WERI-Rb-1 (cell line): ENCODE results near the gene CNN3.
"Not testable (repeated sequence)": the region's sequence is repeated elsewhere in the genome, so short reads cannot be mapped to it uniquely, and the experiment has no call there.

Experiments
- DNase-seq: peaks from one replicate; pipeline ENCODE4 v3.0.0-alpha.2; 2020
- H3K27ac ChIP-seq: fragments of 250-450 bp; sonication (Bioruptor Pico); 2 replicates; pipeline ENCODE4 v1.5.1; 2020; ENCODE audit warnings: mild to moderate bottlenecking, moderate library complexity
- H3K27me3 ChIP-seq: fragments of 250-450 bp; sonication (Bioruptor Pico); 2 replicates; pipeline ENCODE4 v1.5.1; 2021; ENCODE audit warnings: mild to moderate bottlenecking, low read depth, moderate library complexity; ENCODE audit not compliant: insufficient read depth, severe bottlenecking
- H3K36me3 ChIP-seq: fragments of 250-450 bp; sonication (Bioruptor Pico); 2 replicates; pipeline ENCODE4 v1.5.1; 2020; ENCODE audit warnings: mild to moderate bottlenecking, moderate library complexity
- H3K4me3 ChIP-seq: 2 replicates; pipeline ENCODE4 v1.5.1; 2011; ENCODE audit warnings: low read depth, mild to moderate bottlenecking, control low read depth, low read length
- H3K9me3 ChIP-seq: fragments of 250-450 bp; sonication (Bioruptor Pico); 2 replicates; pipeline ENCODE4 v1.5.1; 2021; ENCODE audit warnings: mild to moderate bottlenecking, moderate library complexity; ENCODE audit not compliant: severe bottlenecking
- TF ChIP-seq, protein P1 (sequence below): IDR thresholded peaks from 2 replicates; pipeline ENCODE4 v1.5.1; 2011; ENCODE audit warnings: low read depth, mild to moderate bottlenecking, control low read depth, inconsistent platforms, low read length

The CNN3 gene

GRCh38 chr1:94946886-94947285, 20.0 kb upstream of the CNN3 start:
- no peak overlapping the region for H3K27ac ChIP-seq
- H3K27me3 ChIP-seq, result no peaks in the 10 kb centered on the region
- H3K4me3 ChIP-seq, result no peak overlapping the region
- no peaks in the 10 kb centered on the region for H3K9me3 ChIP-seq
- TF ChIP-seq, protein P1, sequence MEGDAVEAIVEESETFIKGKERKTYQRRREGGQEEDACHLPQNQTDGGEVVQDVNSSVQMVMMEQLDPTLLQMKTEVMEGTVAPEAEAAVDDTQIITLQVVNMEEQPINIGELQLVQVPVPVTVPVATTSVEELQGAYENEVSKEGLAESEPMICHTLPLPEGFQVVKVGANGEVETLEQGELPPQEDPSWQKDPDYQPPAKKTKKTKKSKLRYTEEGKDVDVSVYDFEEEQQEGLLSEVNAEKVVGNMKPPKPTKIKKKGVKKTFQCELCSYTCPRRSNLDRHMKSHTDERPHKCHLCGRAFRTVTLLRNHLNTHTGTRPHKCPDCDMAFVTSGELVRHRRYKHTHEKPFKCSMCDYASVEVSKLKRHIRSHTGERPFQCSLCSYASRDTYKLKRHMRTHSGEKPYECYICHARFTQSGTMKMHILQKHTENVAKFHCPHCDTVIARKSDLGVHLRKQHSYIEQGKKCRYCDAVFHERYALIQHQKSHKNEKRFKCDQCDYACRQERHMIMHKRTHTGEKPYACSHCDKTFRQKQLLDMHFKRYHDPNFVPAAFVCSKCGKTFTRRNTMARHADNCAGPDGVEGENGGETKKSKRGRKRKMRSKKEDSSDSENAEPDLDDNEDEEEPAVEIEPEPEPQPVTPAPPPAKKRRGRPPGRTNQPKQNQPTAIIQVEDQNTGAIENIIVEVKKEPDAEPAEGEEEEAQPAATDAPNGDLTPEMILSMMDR, result no peak
- no peak for DNase-seq
- H3K36me3 ChIP-seq, result no peaks in the 10 kb centered on the region

DNA sequence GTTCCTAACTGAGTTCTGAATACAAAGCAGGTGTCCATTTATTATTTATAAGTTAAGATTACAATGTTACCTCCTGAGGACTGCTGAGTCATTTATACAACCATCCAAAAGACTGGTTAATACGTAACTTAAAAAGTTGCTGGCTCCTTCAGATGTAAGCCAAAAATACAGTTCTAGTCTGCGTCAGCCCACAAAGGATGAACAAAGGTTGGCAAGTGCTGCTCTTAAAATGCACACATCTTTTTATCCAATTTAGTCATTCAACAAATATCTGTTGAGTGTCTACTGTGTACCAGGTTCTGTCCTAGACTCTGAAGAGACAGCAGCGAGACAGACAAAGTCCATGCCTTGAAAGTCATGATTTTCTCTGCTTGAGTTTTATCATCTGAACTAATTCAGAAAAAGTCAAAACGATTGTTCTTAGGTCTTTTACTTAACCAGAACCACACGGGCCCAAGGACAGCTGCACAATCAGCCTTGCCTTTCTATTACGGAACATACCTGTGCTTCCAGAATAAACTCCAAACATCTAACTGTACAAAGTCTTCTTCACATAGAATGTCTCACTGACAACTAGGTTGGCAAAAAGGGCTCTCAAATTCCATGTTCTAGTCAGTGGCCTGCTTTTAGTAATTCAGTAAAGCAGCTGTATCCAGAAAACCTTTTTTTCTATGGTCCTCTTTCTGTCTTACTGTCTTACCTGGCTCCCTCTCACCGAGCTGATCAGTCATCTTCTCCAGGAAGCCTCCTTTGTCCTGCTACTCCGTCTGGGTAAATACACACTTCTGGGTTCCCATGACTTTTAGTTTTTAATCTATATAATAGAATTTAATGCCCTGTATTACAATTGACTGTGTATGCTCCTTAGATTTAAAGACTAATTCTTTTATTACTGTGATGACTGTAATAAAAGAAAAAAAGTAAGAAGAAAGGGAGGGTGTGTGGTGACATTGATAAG, 15.5 kb upstream of the CNN3 start:
- Histone ChIP-seq H3K4me3 (no peak overlapping the region), H3K36me3 (no peaks in the 10 kb centered on the region), H3K9me3 (no peaks in the 10 kb centered on the region), H3K27me3 (no peaks in the 10 kb centered on the region), H3K27ac (no peak overlapping the region)
- DNase-seq, result no peak
- TF ChIP-seq, protein P1, result no peak

DNA sequence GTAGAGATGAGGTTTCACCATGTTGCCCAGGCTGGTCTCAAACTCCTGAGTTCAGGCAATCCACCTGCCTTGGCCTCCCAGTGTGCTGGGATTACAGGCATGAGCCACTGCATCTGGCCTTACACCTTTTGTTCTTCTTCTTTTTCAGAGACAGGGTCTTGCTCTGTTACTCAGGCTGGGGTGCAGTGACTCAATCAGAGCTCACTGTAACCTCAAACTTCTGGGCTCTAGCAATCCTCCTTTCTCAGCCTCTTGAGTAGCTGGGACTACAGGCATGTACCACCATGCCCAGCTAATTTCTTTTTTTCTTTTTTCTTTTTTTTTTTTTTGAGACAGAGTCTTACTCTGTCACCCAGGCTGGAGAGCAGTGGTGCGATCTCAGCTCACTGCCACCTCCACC, 14.6 kb upstream of the CNN3 start:
- not testable (repeated sequence) for DNase-seq, H3K36me3 ChIP-seq, H3K27ac ChIP-seq, H3K9me3 ChIP-seq, H3K27me3 ChIP-seq, H3K4me3 ChIP-seq

- no peaks in the 10 kb centered on the region for H3K9me3 ChIP-seq
- H3K36me3 ChIP-seq, result no peaks in the 10 kb centered on the region
- H3K27ac ChIP-seq, result no peak overlapping the region
- DNase-seq, result no peak
- TF ChIP-seq, protein P1, result no peak
- no peaks in the 10 kb centered on the region for H3K27me3 ChIP-seq
- H3K4me3 ChIP-seq, result no peak overlapping the region
Observed at GRCh38 chr1:94940738-94941137, 13.8 kb upstream of the CNN3 start.

DNA sequence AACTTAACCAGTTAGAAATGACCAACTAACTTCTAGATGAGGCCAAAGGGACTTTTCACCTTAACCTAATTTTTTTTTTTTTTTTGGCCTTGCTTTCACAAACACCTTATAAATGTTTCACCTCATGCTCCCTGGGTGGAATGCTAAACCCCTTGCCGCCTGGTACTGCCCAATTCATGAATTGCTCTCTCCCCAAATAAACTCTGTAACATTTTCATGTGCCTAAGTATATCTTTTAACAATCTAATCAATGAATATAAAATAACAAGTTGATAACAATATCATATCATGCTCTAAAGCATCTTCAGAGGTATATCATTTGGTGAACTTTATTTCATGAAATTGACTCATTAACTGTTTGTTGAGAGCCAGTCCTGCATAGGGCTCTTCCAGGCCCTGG, 10.9 kb upstream of the CNN3 start:
- H3K27me3 ChIP-seq, result no peaks in the 10 kb centered on the region
- TF ChIP-seq, protein P1, result no peak
- H3K4me3 ChIP-seq, result no peak overlapping the region
- H3K36me3 ChIP-seq, result no peaks in the 10 kb centered on the region
- no peaks in the 10 kb centered on the region for H3K9me3 ChIP-seq
- H3K27ac ChIP-seq, result no peak overlapping the region
- no peak for DNase-seq

- no peak for DNase-seq
- H3K36me3 ChIP-seq, result no peaks in the 10 kb centered on the region
- no peak overlapping the region for H3K27ac ChIP-seq
- H3K4me3 ChIP-seq, result no peak overlapping the region
- H3K9me3 ChIP-seq, result no peaks in the 10 kb centered on the region
- H3K27me3 ChIP-seq, result no peaks in the 10 kb centered on the region
- TF ChIP-seq, protein P1, result no peak
Observed at GRCh38 chr1:94936861-94937620, 10.1 kb upstream of the CNN3 start.
